ENCODE results near the gene NOX3.
"Not testable (repeated sequence)": the region's sequence is repeated elsewhere in the genome, so short reads cannot be mapped to it uniquely, and the experiment has no call there.

GRCh38 chr6:155362968-155363632 lies 92.5 kb downstream of the NOX3 start:
- TF ChIP-seq XRCC5 (IDR thresholded peaks at IDR 0.05; ENCODE audit: low read depth, low read length); FOSL1 (tag; conservative IDR thresholded peaks at IDR 0.05); ZNF232 (CRISPR knock-in tag; IDR thresholded peaks at IDR 0.05); ZNF318 (IDR thresholded peaks at IDR 0.05; ENCODE audit: borderline replicate concordance in 1 of 2, low read depth in 1 of 2); HSF4 (CRISPR knock-in tag; IDR thresholded peaks at IDR 0.05; ENCODE audit: borderline replicate concordance); MAX (CRISPR knock-in tag; IDR thresholded peaks at IDR 0.05); SP2 (IDR thresholded peaks at IDR 0.05; ENCODE audit: extremely low read depth, low read depth, low read length, poor library complexity, severe bottlenecking); CTCF (IDR thresholded peaks at IDR 0.05 in 2 of 3, conservative IDR thresholded peaks at IDR 0.05 in 1 of 3; ENCODE audit: insufficient read depth in 2 of 3, low read depth in 1 of 3, low read length in 3 of 3); BRF2 (IDR thresholded peaks at IDR 0.05; ENCODE audit: borderline replicate concordance, insufficient read depth, insufficient read length); MAFK (IDR thresholded peaks at IDR 0.05; ENCODE audit: low read length); MTA2 (IDR thresholded peaks at IDR 0.05; ENCODE audit: low read depth); BDP1 (IDR thresholded peaks at IDR 0.05; ENCODE audit: insufficient read depth, insufficient read length); TAF1 (IDR thresholded peaks at IDR 0.05; ENCODE audit: control insufficient read depth, extremely low read depth, insufficient read depth, low read length, severe bottlenecking): not testable (repeated sequence)

Data from K562 (cell line).